ENCODE results near the gene NPAS3.

- TF ChIP-seq CTCF (conservative IDR thresholded peaks at IDR 0.05; ENCODE audit: low read depth, low read length) (no peak), EZH2 (IDR thresholded peaks at IDR 0.05; ENCODE audit: borderline replicate concordance, low read depth, low read length, poor library complexity, severe bottlenecking) (no peak)
Measured at GRCh38 chr14:33377596-33378390, 439.1 kb downstream of the NPAS3 start.
